ENCODE data around the gene PLA2G2E. TPM values are rescaled to one million over a fixed set of nuclear protein-coding genes. Genes with fewer than 3 reads are reported as not detected.

Gene PLA2G2E
- total RNA-seq, 3 donors from 2014 or later: not detected

- H3K4me1 ChIP-seq: peaks cover 0 to 12% of the 10 kb centered on the region in 2 donors
- no peak overlapping the region for H3K4me3 ChIP-seq
- no peak for TF ChIP-seq POLR2AphosphoS5 (IDR thresholded peaks at IDR 0.05)
- no peak for TF ChIP-seq POLR2A (IDR thresholded peaks at IDR 0.05)
- TF ChIP-seq CTCF (IDR thresholded peaks at IDR 0.05): no peak
- H3K9me3 ChIP-seq: no peaks in the 10 kb centered on the region
- no peak overlapping the region for H3K27ac ChIP-seq
- H3K36me3 ChIP-seq: no peaks in the 10 kb centered on the region
- no peak for DNase-seq (ENCODE audit: low spot score in 2 of 2)
- intact Hi-C loops (cut with DNase I; ENCODE audit: low total_unique reads): no loop called here
- H3K27me3 ChIP-seq: no peaks in the 10 kb centered on the region
Measured at GRCh38 chr1:19879227-19879626, 44.2 kb downstream of the PLA2G2E start.

DNA sequence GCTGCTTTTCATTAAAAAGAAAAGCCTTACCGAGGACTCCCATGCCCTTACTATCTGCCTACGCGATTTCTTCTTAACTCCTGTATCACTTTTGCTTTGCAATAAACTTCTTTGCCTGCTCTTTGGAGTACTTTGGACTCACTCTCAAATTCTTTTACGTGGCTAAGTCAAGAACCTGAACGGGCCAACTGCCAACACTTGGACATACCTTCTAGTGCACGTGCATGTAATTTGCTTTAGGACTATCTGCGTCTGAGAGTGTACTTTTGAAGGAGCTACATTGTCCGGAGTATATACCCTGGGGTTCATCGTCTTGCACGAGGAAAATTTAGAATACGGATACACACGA is 44.8 kb downstream of the PLA2G2E start:
- H3K27ac ChIP-seq: no peak overlapping the region
- DNase-seq (ENCODE audit: low spot score in 2 of 2): no peak
- H3K9me3 ChIP-seq: no peaks in the 10 kb centered on the region
- peak overlapping the region in 2 of 3 donors; percentile 37 to 60 for H3K4me3 ChIP-seq
- H3K27me3 ChIP-seq: no peaks in the 10 kb centered on the region
- peaks cover 0 to 6% of the 10 kb centered on the region in 2 donors for H3K4me1 ChIP-seq
- no peak for TF ChIP-seq POLR2AphosphoS5 (IDR thresholded peaks at IDR 0.05)
- TF ChIP-seq POLR2A (IDR thresholded peaks at IDR 0.05): no peak
- TF ChIP-seq CTCF (IDR thresholded peaks at IDR 0.05): no peak
- no peaks in the 10 kb centered on the region for H3K36me3 ChIP-seq
- intact Hi-C loops (cut with DNase I; ENCODE audit: low total_unique reads): no loop called here

DNA sequence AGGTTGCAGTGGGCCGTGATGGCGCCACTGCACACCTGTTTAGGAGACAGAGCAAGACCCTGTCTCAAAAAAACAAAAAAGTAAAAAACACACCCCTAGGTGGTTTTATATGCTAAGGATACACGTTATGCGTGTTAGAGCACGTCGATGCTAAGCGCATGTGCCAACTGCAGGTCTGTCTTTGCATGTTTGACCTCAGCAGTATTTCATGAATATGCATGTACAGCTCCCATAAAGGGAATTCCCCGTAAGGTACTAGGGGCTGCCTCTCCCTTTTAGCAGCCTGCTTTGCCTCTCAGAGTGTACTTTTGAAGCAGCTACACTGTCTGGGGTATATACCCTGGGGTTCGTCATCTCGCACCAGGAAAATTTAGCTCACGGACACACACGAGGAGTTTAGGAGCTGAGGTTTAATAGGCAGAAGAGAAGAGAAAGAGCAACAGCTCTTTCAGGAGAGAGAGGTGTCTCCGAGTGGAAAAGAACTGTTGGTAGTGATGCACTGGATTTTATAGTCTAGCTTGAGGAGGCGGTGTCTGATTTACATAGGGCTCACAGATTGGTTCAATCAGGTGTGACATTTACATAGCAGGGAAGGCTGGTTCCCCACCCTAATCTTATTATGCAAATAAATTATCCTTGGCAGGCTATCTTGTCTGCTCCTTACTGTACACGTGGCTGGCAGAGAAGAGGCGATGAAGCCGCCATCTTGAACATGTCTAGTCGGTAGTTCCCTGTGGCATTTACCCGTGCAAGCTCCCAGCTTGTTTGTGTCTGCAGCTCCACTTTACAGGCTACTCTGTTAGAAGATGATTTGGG is 45.4 kb downstream of the PLA2G2E start:
- H3K4me3 ChIP-seq: peak overlapping the region in 2 of 3 donors; percentile 37 to 60

GRCh38 chr1:19877181-19877750 is 46.2 kb downstream of the PLA2G2E start:
- Histone ChIP-seq H3K9me3 (no peaks in the 10 kb centered on the region), H3K4me1 (no peaks in the 10 kb centered on the region), H3K4me3 (no peak overlapping the region), H3K27me3 (no peaks in the 10 kb centered on the region), H3K36me3 (no peaks in the 10 kb centered on the region), H3K27ac (no peak overlapping the region)
- intact Hi-C loops (cut with DNase I; ENCODE audit: low total_unique reads): no loop called here
- TF ChIP-seq CTCF (IDR thresholded peaks at IDR 0.05): no peak
- no peak for TF ChIP-seq POLR2AphosphoS5 (IDR thresholded peaks at IDR 0.05)
- no peak for TF ChIP-seq POLR2A (IDR thresholded peaks at IDR 0.05)
- no peak for DNase-seq (ENCODE audit: low spot score in 2 of 2)

More for the DNA sequence above, 45.4 kb downstream of the PLA2G2E start:
- DNase-seq (ENCODE audit: low spot score in 2 of 2): peak in 1 of 2 donors; percentile 30
- peak overlapping the region in 1 of 2 donors; percentile 36 for H3K27ac ChIP-seq
- no peak for TF ChIP-seq POLR2AphosphoS5 (IDR thresholded peaks at IDR 0.05)
- no peak for TF ChIP-seq POLR2A (IDR thresholded peaks at IDR 0.05)
- TF ChIP-seq CTCF (IDR thresholded peaks at IDR 0.05): no peak
- H3K36me3 ChIP-seq: no peaks in the 10 kb centered on the region
- intact Hi-C loops (cut with DNase I; ENCODE audit: low total_unique reads): no loop called here
- H3K9me3 ChIP-seq: no peaks in the 10 kb centered on the region
- peaks cover 0 to under 1% of the 10 kb centered on the region in 2 donors for H3K4me1 ChIP-seq
- no peaks in the 10 kb centered on the region for H3K27me3 ChIP-seq

DNA sequence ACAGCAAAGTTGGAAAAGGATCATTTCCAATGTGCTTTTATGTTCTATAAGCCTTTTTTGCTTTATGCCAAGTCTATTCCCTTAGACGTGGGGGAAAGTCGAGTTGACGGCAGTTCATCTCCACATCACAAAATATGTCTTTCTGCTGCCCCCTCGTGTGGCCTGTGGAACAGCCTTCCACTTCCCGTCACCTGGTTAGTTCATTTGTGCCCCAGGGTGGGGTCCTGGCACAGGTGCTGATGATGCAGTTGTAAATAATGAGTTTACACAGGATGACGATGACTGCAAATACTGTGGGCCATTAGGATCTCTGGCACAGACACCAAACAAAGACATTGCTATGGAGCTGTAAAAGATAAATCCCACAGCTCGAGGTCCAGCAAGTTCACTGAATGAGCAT is 51.2 kb downstream of the PLA2G2E start:
- no peak overlapping the region for H3K4me3 ChIP-seq
- H3K27ac ChIP-seq: no peak overlapping the region
- H3K4me1 ChIP-seq: no peaks in the 10 kb centered on the region
- no peaks in the 10 kb centered on the region for H3K27me3 ChIP-seq
- no peaks in the 10 kb centered on the region for H3K9me3 ChIP-seq
- intact Hi-C loops (cut with DNase I; ENCODE audit: low total_unique reads): no loop called here
- H3K36me3 ChIP-seq: no peaks in the 10 kb centered on the region
- DNase-seq (ENCODE audit: low spot score in 2 of 2): peak; percentile 47 to 62
- TF ChIP-seq POLR2A (IDR thresholded peaks at IDR 0.05) (no peak), CTCF (IDR thresholded peaks at IDR 0.05) (peak in 2 of 3 donors; percentile 21 to 50)
